GM18907 (cell line): ENCODE measurements around the gene KCNQ1.

Experiments used
- ATAC-seq: cut with Tn5 transposase; IDR thresholded peaks from one replicate; pipeline ENCODE4 v1.9.1; 2021; ENCODE audit warnings: mild to moderate bottlenecking, moderate library complexity; ENCODE audit not compliant: unreplicated experiment

The KCNQ1 gene

GRCh38 chr11:2507945-2508749 lies 63.3 kb downstream of the KCNQ1 start:
- ATAC-seq = no peak

DNA sequence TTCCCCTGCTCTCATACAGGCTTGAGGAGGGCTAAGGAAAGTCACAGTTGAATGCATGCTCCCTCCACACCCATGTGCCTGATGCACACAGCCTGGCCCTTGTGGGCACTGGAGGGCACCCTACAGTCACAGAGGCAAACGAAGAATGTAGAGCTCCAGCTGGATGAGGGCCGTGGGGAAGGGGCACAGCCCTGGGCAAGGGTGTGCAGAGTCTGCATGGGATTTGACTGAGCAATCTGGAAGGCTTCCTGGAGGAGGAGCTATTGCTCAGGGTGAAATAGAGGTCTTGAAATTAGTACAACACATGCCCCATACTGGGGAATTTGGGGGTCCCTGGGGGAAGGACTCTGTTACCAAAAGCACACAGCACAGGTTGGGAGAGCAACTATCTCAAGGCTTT lies 64.0 kb downstream of the KCNQ1 start:
- ATAC-seq = no peak

DNA sequence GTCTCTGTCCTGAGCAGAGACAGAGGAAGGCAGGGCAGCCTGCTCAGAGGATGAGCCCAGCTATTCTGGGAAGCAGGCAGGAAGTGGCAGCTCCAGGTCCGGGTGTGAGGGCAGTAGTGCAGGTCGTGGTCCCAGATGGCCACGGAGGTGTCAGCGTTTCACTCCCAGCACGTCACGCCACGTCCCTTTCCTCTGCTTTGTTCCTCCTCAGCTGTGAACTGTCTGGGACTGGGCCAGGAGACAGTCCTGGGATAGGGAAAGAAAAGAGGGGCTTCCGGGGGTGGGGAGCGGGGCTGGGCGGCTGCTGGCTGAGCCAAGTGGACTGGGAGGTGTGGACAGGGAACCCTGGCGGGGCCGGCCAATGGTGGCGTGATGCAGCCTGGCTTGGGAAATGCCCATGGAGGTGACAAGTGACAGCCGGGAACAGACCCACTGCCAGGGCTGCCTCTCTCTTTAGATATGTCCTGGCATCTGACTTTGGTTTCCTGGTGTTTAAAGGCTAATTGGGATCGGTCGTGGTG lies 64.7 kb downstream of the KCNQ1 start:
- ATAC-seq = no peak

- no peak for ATAC-seq
Measured at GRCh38 chr11:2510626-2511402, 66.0 kb downstream of the KCNQ1 start.

DNA sequence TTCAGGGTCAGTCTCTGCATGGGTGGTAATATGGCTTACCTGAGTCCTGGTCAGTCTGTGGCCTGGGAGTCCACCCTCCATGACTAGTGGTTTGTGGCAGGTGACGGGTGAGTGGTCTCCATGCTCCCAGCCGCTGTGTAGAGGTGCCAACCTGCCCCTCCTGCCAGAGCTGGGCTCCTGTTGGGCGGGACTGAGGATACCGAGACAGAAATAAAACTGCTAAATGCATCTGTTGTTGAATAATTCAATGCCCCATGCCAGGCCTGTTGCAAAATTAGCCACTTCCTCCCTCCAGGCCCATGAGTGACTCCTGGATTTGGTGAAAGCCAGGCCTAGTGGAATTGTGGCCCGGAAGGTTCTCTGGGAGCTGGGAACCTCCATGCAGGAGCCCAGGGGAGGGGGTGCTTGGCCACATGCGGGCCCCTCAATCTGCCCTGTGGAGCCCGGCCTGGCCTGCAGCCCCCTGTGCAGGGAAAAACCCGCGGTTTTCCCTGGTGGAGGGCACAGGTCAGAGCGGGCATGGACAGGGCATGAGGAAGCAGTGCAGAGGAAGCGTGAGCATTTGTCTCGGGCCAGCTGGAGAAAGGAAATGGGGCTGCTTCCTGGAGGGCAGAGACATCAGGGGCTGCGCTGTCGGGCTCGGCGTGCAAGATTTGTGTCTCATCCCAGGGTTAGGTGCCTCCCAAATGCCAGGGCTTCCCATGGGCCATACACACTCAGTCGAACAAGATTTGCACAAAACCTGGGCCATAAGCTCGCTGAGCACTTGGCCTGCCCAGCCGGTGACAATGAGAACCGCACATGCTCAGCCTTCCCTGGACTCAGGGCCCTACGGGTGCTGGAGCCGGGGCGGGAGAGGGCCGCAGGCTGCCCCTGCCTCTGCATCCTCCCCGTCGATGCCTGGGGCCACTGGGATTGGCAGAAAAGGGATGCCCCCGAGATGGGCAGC lies 66.9 kb downstream of the KCNQ1 start:
- no peak for ATAC-seq

DNA sequence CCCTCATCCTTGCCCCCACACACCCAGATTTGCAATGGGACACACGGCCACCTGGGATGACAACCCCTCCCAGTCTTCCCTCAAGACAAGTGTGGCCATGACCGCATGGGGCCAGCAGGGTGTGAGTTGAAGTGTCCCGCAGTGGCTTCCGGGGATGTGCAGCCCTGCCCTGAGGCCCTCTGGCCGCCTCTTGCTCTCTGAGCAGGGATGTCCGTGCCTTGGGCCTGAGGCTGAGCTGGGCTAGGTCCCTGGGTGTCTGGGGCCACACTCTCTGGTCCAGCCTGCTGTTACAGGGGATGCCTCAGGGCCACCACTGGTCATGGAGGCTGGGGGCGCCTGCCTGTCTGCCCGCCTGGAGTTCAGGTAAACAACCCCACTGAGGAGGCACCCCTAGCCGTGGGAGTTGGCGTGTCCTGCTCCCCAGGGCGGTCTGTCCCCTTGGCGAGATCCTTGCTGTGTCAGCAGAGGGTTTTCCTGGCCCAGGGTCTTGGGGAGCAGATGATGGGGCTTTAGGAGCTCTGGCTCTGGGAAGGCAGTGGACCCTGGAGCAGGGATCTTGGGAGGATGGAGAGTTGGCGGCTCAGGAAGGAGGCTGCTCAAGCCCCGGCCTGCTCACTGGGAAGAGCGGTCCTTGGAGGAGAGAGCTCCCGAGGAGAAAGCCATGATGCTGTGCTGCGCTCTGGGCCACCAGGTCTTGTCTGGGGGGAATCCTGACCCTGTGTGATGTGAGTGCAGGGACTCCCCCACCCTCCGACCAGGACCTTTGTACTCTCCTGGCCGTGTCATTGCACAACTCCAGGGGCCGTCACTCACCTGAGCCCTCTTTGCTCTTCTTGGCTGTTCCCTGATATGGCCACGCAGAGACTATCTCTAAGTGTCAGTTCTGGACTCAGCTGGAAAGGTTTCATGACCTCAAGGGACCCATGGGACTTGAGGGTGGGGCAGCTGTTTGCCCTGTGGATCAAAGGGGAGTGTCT lies 67.9 kb downstream of the KCNQ1 start:
- ATAC-seq = no peak

GRCh38 chr11:2513441-2513840 lies 68.6 kb downstream of the KCNQ1 start:
- ATAC-seq = no peak

DNA sequence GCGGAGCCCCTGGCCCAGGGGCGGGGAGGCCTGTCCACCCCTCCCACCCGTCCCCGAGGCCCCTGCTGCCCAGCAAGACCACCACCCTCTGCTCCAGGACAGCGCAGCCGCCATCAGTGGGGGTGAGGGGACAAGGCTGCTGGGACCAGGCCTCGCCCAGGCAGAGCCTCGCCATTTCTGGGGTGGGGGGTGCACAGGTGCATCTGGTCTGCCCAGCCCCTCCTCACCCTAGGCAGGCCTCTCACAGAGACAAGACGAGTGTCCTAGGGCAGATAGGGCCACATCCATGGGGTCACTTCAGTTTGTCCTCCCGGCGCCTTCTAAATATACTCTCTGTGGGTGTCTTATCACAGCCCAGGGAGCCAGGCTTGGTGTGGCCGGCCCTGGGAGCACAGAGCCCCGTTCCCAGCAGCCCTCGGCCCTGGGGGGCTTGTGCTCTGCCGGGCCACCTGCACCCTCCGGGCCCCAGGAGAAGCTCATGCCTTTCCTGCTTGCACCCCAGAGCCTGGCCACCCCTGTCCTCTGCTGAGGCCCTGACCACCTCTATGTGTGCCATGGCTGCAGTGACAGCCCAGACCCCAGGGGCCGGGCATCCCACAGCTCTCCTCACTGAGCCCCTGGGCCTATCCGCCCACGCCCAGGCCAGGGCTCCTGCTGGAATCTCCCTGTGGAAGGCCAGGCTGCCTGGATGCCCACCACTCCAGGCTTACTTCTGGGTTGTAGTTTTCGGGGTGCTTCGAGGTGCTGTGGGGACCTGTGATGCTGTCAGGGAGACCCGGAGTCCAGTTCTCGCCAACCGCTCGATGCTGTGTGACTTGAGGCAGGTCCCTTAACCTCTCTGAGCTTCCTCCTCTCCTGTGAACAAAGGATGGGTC lies 70.8 kb downstream of the KCNQ1 start:
- ATAC-seq = no peak

DNA sequence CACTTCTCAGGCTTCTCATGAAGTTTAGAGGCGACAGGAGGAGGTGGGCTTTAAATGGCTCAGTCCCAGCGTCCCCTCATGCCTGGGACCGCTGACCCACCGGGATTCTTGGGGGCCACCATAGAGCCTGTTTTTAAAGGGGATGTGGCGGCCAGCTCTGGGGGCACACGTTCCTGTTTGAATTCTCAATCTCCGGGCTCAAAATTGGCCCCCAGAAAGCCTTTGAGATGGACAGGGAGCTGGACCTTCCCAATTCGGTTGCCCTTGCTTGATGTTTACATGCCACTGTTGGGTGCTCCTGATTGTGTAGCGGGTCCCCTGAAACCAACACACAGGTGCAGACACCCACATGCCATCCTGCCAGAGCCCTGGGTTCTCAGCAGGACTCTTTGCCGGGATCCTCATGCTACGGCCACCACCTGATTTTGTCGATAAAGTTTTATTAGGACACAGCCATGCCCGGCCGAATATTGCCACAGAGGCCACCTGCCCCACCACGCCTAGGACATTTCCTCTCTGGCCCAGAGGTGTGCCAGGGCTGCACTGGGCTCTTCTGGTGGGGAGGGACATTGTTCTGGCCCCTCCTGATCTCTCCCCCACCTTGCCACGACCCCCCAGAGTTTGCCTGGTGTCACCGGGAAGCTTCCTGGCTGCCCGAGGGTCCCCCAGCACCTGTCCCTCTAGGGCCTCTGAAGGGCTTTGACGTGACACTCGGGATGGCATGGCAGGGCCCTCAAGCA lies 71.6 kb downstream of the KCNQ1 start:
- ATAC-seq = no peak

DNA sequence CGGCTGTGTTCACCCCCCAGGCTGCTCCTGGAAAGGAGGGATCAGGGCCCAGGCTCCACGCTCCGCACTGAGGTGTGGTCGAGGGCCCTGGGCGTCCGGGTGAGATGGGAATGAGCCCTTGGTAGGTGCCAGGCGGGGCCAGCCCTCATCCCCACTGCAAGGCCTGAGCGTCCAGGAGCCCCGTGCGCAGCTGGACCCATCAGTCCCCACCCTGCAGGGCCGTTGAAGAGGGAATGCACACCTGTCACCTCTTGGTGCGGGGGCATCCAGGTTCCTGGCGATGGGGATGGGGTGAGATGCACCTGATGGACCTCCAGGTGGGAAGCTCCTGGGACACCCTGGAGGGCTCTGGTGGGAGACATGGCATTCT lies 72.2 kb downstream of the KCNQ1 start:
- ATAC-seq = no peak

- no peak for ATAC-seq
Measured at GRCh38 chr11:2517386-2518064, 72.7 kb downstream of the KCNQ1 start.

GRCh38 chr11:2518111-2518982 lies 73.5 kb downstream of the KCNQ1 start:
- ATAC-seq = no peak

DNA sequence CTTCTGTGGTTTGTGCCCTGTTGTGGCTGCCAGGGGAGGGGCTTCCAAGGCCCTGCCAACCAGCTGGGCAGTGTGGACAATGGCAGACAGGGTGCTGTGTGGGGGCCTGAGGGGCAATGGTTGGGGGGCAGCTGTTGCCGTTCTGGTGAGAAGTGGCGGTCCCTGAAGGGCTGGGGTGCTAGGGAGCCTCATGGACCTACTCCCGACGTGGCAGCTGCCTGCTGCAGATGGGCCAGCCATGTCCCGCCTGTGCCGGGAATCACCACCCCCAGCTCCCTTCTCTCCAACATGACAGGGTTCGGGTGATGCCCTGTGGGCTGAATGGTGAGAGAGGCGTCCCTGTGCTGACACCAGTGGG lies 74.2 kb downstream of the KCNQ1 start:
- ATAC-seq = no peak

DNA sequence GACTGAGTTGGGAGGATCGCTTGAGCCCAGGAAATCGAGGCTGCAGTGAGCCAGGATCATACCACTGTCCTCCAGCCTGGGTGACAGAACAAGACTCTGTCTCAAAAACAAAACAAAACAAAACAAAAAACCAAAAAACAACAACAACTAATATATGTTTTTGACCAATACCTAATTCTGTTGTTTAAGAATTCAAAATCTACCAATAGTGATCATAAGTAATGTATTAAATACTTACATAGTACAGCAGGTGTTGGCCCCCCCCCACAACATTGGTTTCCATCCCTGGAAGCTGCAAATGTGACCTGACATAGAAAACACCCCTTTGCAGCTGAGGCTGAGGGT lies 74.7 kb downstream of the KCNQ1 start:
- ATAC-seq = no peak

GRCh38 chr11:2519862-2520735 lies 75.3 kb downstream of the KCNQ1 start:
- no peak for ATAC-seq

DNA sequence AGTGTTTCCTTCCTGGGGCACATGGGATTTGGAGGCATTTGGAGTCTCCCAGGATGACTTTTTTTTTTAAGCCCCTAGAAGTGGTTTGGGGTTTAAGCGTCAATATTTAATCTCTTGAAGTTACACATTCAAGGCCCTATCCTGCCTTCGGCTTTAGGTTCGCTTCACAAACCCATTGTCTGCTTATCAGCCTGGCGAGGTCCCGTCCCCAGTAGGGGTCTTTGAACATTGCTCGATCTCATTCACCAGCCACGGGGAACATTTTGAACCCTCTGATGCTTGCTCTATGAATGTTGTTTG lies 75.9 kb downstream of the KCNQ1 start:
- ATAC-seq = no peak
